H1 (cell line): ENCODE measurements around the gene RIMKLA. TPM values are rescaled to one million over a fixed set of nuclear protein-coding genes. Genes with fewer than 3 reads are reported as not detected.

Experiments used
- CTCF ChIA-PET: fragments of 300-600 bp; sonication (Branson Sonifier 250); formaldehyde crosslinking; loops from one replicate; lab custom pipeline; 2021; ENCODE audit not compliant: partially characterized antibody; lab: Charles Lee
- POLR2A ChIA-PET: fragments of 300-600 bp; sonication (Branson Sonifier 250); formaldehyde crosslinking; loops from one replicate; lab custom pipeline; 2021; ENCODE audit warnings: inconsistent platforms; ENCODE audit not compliant: partially characterized antibody; lab: Charles Lee
- DNase-seq, 2 experiments: peaks; one replicate each; pipeline versions ENCODE4 v3.0.0 to v3.0.0-alpha.2; 2010 to 2022; ENCODE audit warnings: low spot score in 2 of 2, low read depth in 1 of 2, mixed read lengths in 1 of 2
- FAIRE-seq: peaks from 2 replicates; lab custom pipeline; 2011; peaks lifted over from hg19 to GRCh38; lab: Jason Lieb, UNC
- H2AFZ ChIP-seq: 2 replicates; pipeline ENCODE4 v1.8.1; 2012; ENCODE audit warnings: low read length, inconsistent platforms
- H2AK5ac ChIP-seq: 2 replicates; pipeline ENCODE4 v1.6.1; 2013; ENCODE audit warnings: low read depth, low read length
- H2BK120ac ChIP-seq: replicated peaks from 2 replicates; pipeline ENCODE3; 2013; ENCODE audit warnings: low read depth, low read length, inconsistent platforms
- H2BK12ac ChIP-seq: 2 replicates; pipeline ENCODE4 v1.6.1; 2013; ENCODE audit warnings: low read depth, low read length
- H2BK15ac ChIP-seq: 2 replicates; pipeline ENCODE4 v1.6.1; 2013; ENCODE audit warnings: low read length
- H2BK20ac ChIP-seq: 2 replicates; pipeline ENCODE4 v1.6.1; 2013; ENCODE audit warnings: low read length
- H2BK5ac ChIP-seq: 2 replicates; pipeline ENCODE4 v1.6.1; 2013; ENCODE audit warnings: low read depth, low read length
- H3K14ac ChIP-seq: 2 replicates; pipeline ENCODE4 v1.6.1; 2013; ENCODE audit warnings: inconsistent platforms; ENCODE audit not compliant: insufficient read length
- H3K18ac ChIP-seq: 2 replicates; pipeline ENCODE4 v1.6.1; 2013; ENCODE audit warnings: low read length; ENCODE audit errors: extremely low read depth
- H3K23ac ChIP-seq: 2 replicates; pipeline ENCODE4 v1.6.1; 2013; ENCODE audit warnings: inconsistent platforms; ENCODE audit not compliant: insufficient read length
- H3K23me2 ChIP-seq: 2 replicates; pipeline ENCODE4 v1.6.1; 2013; ENCODE audit warnings: low read depth, low read length
- H3K27ac ChIP-seq: 2 replicates; pipeline ENCODE4 v1.6.1; 2011; ENCODE audit warnings: low read depth, low read length, inconsistent platforms
- H3K27me3 ChIP-seq, 4 experiments: replicated peaks in 1 of 4; 1 replicate in 1 of 4; 2 replicates in 3 of 4; pipeline versions ENCODE4 v1.6.1 to v1.8.1; 2011 to 2013; ENCODE audit warnings: low read length in 3 of 4, mild to moderate bottlenecking in 3 of 4, inconsistent platforms in 2 of 4, mixed read lengths in 2 of 4, moderate library complexity in 1 of 4; ENCODE audit not compliant: control insufficient read depth in 3 of 4, insufficient read depth in 3 of 4; ENCODE audit errors: extremely low read depth in 1 of 4
- H3K36me3 ChIP-seq, 4 experiments: 2 replicates each; pipeline versions ENCODE4 v1.6.1 to v1.8.1; 2011 to 2013; ENCODE audit warnings: mild to moderate bottlenecking in 4 of 4, low read length in 3 of 4, moderate library complexity in 2 of 4, control low read depth in 1 of 4, inconsistent platforms in 1 of 4; ENCODE audit not compliant: insufficient read depth in 4 of 4, control insufficient read depth in 2 of 4
- H3K4ac ChIP-seq: replicated peaks from 2 replicates; pipeline ENCODE3; 2013; ENCODE audit warnings: low read length, low read depth, mixed read lengths, inconsistent platforms; ENCODE audit not compliant: insufficient read length
- H3K4me1 ChIP-seq, 4 experiments: replicated peaks in 1 of 4; 1 replicate in 1 of 4; 2 replicates in 3 of 4; pipeline versions ENCODE4 v1.6.1 to v1.8.1; 2011 to 2013; ENCODE audit warnings: low read length in 3 of 4, inconsistent platforms in 2 of 4, mixed read lengths in 1 of 4; ENCODE audit not compliant: insufficient read depth in 4 of 4, control insufficient read depth in 3 of 4
- H3K4me2 ChIP-seq, 2 experiments: 2 replicates each; pipeline versions ENCODE4 v1.6.1 to v1.8.1; 2011 to 2013; ENCODE audit warnings: low read depth in 2 of 2, low read length in 2 of 2, control low read depth in 1 of 2, inconsistent platforms in 1 of 2, mild to moderate bottlenecking in 1 of 2; ENCODE audit not compliant: insufficient read depth in 1 of 2
- H3K4me3 ChIP-seq, 4 experiments: fragments of 200-600, 300-600 bp in 1 of 4; sonication (generic), shearing (Covaris generic), sonication (Bioruptor Twin) in 1 of 4; 2 replicates each; pipeline versions ENCODE4 v1.5.1 to v1.8.1; 2011 to 2016; ENCODE audit warnings: low read length in 4 of 4, low read depth in 3 of 4, control low read depth in 2 of 4, inconsistent platforms in 2 of 4, mild to moderate bottlenecking in 2 of 4, mixed read lengths in 1 of 4, moderate library complexity in 1 of 4; ENCODE audit not compliant: insufficient read depth in 2 of 4; ENCODE audit errors: extremely low read depth in 1 of 4
- H3K56ac ChIP-seq: replicated peaks from 2 replicates; pipeline ENCODE3; 2013; ENCODE audit warnings: low read depth, mild to moderate bottlenecking, mixed read lengths, low read length, inconsistent platforms; ENCODE audit not compliant: insufficient read length
- H3K79me1 ChIP-seq: 2 replicates; pipeline ENCODE4 v1.6.1; 2013; ENCODE audit warnings: low read depth, low read length, control low read depth
- H3K79me2 ChIP-seq, 2 experiments: 2 replicates each; pipeline versions ENCODE4 v1.6.1 to v1.8.1; 2012 to 2013; ENCODE audit warnings: low read length in 2 of 2, mild to moderate bottlenecking in 2 of 2, inconsistent platforms in 1 of 2; ENCODE audit not compliant: insufficient read depth in 2 of 2, control insufficient read depth in 1 of 2
- H3K9ac ChIP-seq, 4 experiments: replicated peaks in 1 of 4; 1 replicate in 1 of 4; 2 replicates in 3 of 4; pipeline versions ENCODE4 v1.6.1 to v1.8.1; 2011 to 2013; ENCODE audit warnings: low read depth in 3 of 4, low read length in 3 of 4, control low read depth in 2 of 4, mild to moderate bottlenecking in 2 of 4, moderate library complexity in 2 of 4, inconsistent platforms in 1 of 4; ENCODE audit errors: extremely low read depth in 1 of 4
- H3K9me3 ChIP-seq, 2 experiments: 2 replicates each; pipeline versions ENCODE4 v1.6.1 to v1.8.1; 2012 to 2013; ENCODE audit warnings: mild to moderate bottlenecking in 2 of 2, moderate library complexity in 2 of 2, control low read depth in 1 of 2, inconsistent platforms in 1 of 2, low read depth in 1 of 2, low read length in 1 of 2, mixed read lengths in 1 of 2; ENCODE audit not compliant: insufficient read depth in 2 of 2
- H4K20me1 ChIP-seq, 2 experiments: replicated peaks in 1 of 2; 2 replicates each; pipeline versions ENCODE3 to v1.8.1; 2011 to 2013; ENCODE audit warnings: inconsistent platforms in 2 of 2, low read length in 2 of 2, mild to moderate bottlenecking in 1 of 2; ENCODE audit not compliant: insufficient read depth in 2 of 2, control insufficient read depth in 1 of 2
- H4K5ac ChIP-seq: 2 replicates; pipeline ENCODE4 v1.6.1; 2013; ENCODE audit warnings: low read length, low read depth, mixed read lengths, inconsistent platforms; ENCODE audit not compliant: insufficient read length
- H4K8ac ChIP-seq: 2 replicates; pipeline ENCODE4 v1.8.0; 2013; ENCODE audit warnings: mild to moderate bottlenecking, moderate library complexity, low read length, inconsistent platforms; ENCODE audit not compliant: insufficient read depth; ENCODE audit errors: extremely low read depth
- H4K91ac ChIP-seq: replicated peaks from 2 replicates; pipeline ENCODE3; 2013; ENCODE audit warnings: low read length, mixed read lengths, inconsistent platforms; ENCODE audit not compliant: insufficient read length
- CBX5 ChIP-seq: fragments of 300-800, 300-1000 bp; sonication (generic); IDR thresholded peaks from 2 replicates; pipeline ENCODE4 v1.7.1; 2016; ENCODE audit warnings: antibody characterized with exemption, low read length, low read depth
- POLR2A ChIP-seq, 2 experiments: IDR thresholded peaks; 1 replicate in 1 of 2; 2 replicates in 1 of 2; pipeline ENCODE4 v1.6.1; 2011; ENCODE audit warnings: low read depth in 2 of 2, low read length in 2 of 2, mild to moderate bottlenecking in 2 of 2; ENCODE audit errors: control extremely low read depth in 1 of 2
- POLR2AphosphoS5 ChIP-seq: IDR thresholded peaks from 2 replicates; pipeline ENCODE4 v1.6.1; 2011; ENCODE audit warnings: low read depth, low read length
- RNF2 ChIP-seq: fragments of 200-900, 300-1000 bp; sonication (generic); IDR thresholded peaks from 2 replicates; pipeline ENCODE4 v1.7.1; 2016; ENCODE audit warnings: borderline replicate concordance, low read depth, mild to moderate bottlenecking, antibody characterized with exemption, low read length; ENCODE audit not compliant: poor library complexity, severe bottlenecking; ENCODE audit errors: missing control alignments
- WGBS, 2 experiments: shearing (Covaris generic) in 1 of 2; methylation state at CpG; one replicate each; pipeline versions ENCODE4 v1.1.6 to v1.1.7; 2013 to 2015; ENCODE audit warnings: low lambda C conversion rate in 2 of 2, mixed read lengths in 2 of 2, inconsistent platforms in 1 of 2, low coverage in 1 of 2, missing lambda C conversion rate in 1 of 2; ENCODE audit not compliant: insufficient replicate concordance in 2 of 2, insufficient coverage in 1 of 2, insufficient read length in 1 of 2; ENCODE audit errors: extremely low coverage in 1 of 2, missing lambda C conversion rate in 1 of 2; 5-methylcytosine and 5-hydroxymethylcytosine counted together
- polyA plus RNA-seq, 7 experiments: library from polyadenylated mRNA; depleted of rRNA in 3 of 7; stranded (reverse) in 5 of 7; unstranded in 2 of 7; fragments of >200 nt in 5 of 7; fragments of 200-250 nt in 2 of 7; gene quantifications; 1 replicate in 5 of 7; 2 replicates in 1 of 7; 4 replicates in 1 of 7; pipeline versions ENCODE4 v1.2.1 to v1.2.3, GENCODE V29; 2011 to 2013; ENCODE audit warnings: missing spikeins in 2 of 7, mixed read lengths in 2 of 7
- total RNA-seq: library from RNA; stranded (reverse); fragmentation: NEBNext Ultra II Directional; extraction: Animal tissue kit (Norgen Biotek cat#: 25700); gene quantifications from 2 replicates; pipeline ENCODE4 v1.2.1, GENCODE V29; 2021

RIMKLA gene
- total and polyA plus RNA-seq, 2 of the 8 experiments (the other 6 are each of a cell fraction or from before 2014, with no cell fraction given): 3.2 to 5.8 TPM

DNA sequence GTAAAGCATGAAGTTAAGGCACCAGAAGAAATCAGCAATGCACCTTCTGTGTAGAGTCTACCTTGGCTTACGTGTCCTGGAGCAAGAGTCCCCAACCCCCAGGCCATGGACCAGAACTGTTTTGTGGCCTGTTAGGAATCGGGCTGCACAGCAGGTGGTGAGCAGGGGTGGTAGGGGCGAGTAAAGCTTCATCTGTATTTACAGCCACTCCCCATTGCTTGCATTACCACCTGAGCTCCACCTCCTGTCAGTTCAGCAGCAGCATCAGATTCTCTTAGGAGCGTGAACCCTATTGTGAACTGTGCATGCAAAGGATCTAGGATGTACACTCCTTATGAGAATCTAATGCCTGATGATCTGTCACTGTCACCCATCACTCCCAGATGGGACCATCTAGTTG is 53.7 kb downstream of the RIMKLA start:
- no peak overlapping the region for H2BK120ac ChIP-seq
- POLR2A ChIA-PET: interaction anchor here (2.6 kb wide), 1 partner anchor 17 kb away, joined by 6 read pairs; no protein-coding TSS in a partner anchor
- no peak overlapping the region for H4K5ac ChIP-seq
- no peak overlapping the region for H3K4me2 ChIP-seq
- H4K20me1 ChIP-seq: no peaks in the 10 kb centered on the region
- no peak overlapping the region; the same call in 1 of the 2 replicates for H2AFZ ChIP-seq
- H3K4me1 ChIP-seq: no peaks in the 10 kb centered on the region
- WGBS, 2 experiments: 83% methylated on average over 4 of the region's 4 CpGs; no CpG with 5 or more reads in 1 of the 2 experiments
- no peaks in the 10 kb centered on the region for H3K27me3 ChIP-seq
- no peak overlapping the region for H3K56ac ChIP-seq
- CTCF ChIA-PET: no interaction called here
- no peak overlapping the region for H4K8ac ChIP-seq
- H4K91ac ChIP-seq: no peak overlapping the region
- H3K36me3 ChIP-seq: no peaks in the 10 kb centered on the region
- no peak overlapping the region for H3K27ac ChIP-seq
- H2BK5ac ChIP-seq: no peak overlapping the region
- H3K9me3 ChIP-seq: no peaks in the 10 kb centered on the region; a peak in 1 of 4 replicates
- H3K23ac ChIP-seq: no peak overlapping the region
- no peak overlapping the region for H2BK20ac ChIP-seq
- no peaks in the 10 kb centered on the region for H3K79me2 ChIP-seq
- H3K4me3 ChIP-seq: no peak overlapping the region
- no peak overlapping the region for H3K4ac ChIP-seq
- no peak overlapping the region for H2AK5ac ChIP-seq
- H2BK15ac ChIP-seq: no peak overlapping the region
- H3K23me2 ChIP-seq: no peaks in the 10 kb centered on the region
- no peak overlapping the region for H3K18ac ChIP-seq
- no peak overlapping the region for H3K14ac ChIP-seq
- FAIRE-seq (no peak), DNase-seq (no peak)
- H2BK12ac ChIP-seq: no peak overlapping the region
- H3K9ac ChIP-seq: no peak overlapping the region
- no peaks in the 10 kb centered on the region for H3K79me1 ChIP-seq
- TF ChIP-seq POLR2A (IDR thresholded peaks at IDR 0.05; ENCODE audit: control extremely low read depth in 1 of 2, low read depth in 2 of 2, low read length in 2 of 2): no peak
- TF ChIP-seq RNF2: no peak
- TF ChIP-seq CBX5: no peak
- TF ChIP-seq POLR2AphosphoS5: no peak
